Gastrocnemius medialis (tissue), 4 donors: ENCODE measurements around the gene HSPA1L.

Experiments
- POLR2A ChIP-seq, 2 donors: fragments of 450-650 bp; IDR thresholded peaks; one replicate each; pipeline ENCODE4 v1.6.1; 2017; ENCODE audit warnings: antibody characterized with exemption in 2 of 2, mild to moderate bottlenecking in 2 of 2, moderate library complexity in 2 of 2
- TF ChIP-seq, protein P1 (sequence below), 5 experiments: fragments of 450-650 bp in 3 of 5; fragments of 200-600 bp in 2 of 5; sonication (generic) in 2 of 5; IDR thresholded peaks in 4 of 5; conservative IDR thresholded peaks in 1 of 5; 1 replicate in 4 of 5; 2 replicates in 1 of 5; pipeline ENCODE4 v1.5.1; 2016 to 2019; ENCODE audit warnings: antibody characterized with exemption in 5 of 5, mild to moderate bottlenecking in 3 of 5, moderate library complexity in 3 of 5

DNA sequence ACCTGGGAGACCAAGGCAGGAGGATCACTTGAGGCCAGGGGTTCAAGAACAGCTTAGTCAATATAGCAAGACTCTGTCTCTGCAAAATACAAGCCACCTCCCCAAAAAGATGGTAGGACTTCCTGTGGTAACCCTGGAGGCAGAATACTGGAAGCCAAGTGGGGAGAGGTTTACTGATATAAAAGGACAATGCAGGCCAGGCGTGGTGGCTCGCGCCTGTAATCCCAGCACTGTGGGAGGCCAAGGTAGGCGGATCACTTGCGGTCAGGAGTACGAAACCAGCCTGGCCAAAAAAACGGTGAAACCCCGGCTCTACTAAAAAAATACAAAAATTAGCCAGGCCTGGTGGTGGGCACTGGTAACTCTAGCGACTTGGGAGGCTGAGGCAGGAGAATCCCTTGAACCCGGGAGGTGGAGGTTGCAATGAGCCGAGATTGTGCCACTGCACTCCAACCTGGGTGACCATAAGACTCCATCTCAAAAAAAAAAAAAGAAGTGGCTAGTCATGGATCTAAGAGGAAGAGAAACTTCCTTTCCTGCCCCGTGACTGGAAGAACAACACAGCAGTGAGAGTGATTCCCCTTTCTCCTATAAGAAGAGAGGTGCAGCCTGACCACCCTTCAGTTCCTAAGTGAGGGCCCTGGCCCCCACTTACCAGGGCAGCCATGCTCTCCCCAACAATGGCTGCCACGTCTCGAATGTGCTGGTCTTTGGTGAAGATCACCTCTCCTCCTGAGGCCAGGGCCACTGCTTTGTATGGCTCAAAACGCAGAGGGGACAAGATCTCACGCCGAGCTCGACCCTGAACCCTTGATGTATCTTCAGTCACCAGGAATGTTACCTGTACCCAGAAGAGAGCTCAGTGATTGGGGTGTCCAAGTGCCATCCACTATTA lies 46.5 kb downstream of the HSPA1L start:
- TF ChIP-seq, protein P1, sequence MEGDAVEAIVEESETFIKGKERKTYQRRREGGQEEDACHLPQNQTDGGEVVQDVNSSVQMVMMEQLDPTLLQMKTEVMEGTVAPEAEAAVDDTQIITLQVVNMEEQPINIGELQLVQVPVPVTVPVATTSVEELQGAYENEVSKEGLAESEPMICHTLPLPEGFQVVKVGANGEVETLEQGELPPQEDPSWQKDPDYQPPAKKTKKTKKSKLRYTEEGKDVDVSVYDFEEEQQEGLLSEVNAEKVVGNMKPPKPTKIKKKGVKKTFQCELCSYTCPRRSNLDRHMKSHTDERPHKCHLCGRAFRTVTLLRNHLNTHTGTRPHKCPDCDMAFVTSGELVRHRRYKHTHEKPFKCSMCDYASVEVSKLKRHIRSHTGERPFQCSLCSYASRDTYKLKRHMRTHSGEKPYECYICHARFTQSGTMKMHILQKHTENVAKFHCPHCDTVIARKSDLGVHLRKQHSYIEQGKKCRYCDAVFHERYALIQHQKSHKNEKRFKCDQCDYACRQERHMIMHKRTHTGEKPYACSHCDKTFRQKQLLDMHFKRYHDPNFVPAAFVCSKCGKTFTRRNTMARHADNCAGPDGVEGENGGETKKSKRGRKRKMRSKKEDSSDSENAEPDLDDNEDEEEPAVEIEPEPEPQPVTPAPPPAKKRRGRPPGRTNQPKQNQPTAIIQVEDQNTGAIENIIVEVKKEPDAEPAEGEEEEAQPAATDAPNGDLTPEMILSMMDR (IDR thresholded peaks at IDR 0.05 in 4 of 5, conservative IDR thresholded peaks at IDR 0.05 in 1 of 5): no peak
- TF ChIP-seq POLR2A (IDR thresholded peaks at IDR 0.05): no peak
